Stimulated activated CD8-positive, alpha-beta memory T cell treated with anti-CD3 and anti-CD28 coated beads, Interleukin-4, amount 100 ng/mL, for 24 hours (primary cell): ENCODE measurements around the gene DNAJC9.

ENCODE experiments used
- DNase-seq: peaks from one replicate; pipeline ENCODE4 v3.0.0-alpha.2; 2020; ENCODE audit warnings: low read depth

Gene DNAJC9

GRCh38 chr10:73238990-73239566 lies 8.0 kb downstream of the DNAJC9 start:
- DNase-seq = no peak

- DNase-seq = no peak
These were observed 12.4 kb downstream of the DNAJC9 start for GRCh38 chr10:73234695-73235094.

- no peak for DNase-seq
These were observed 13.2 kb downstream of the DNAJC9 start for GRCh38 chr10:73233883-73234282.

GRCh38 chr10:73232887-73233286 lies 14.2 kb downstream of the DNAJC9 start:
- no peak for DNase-seq

GRCh38 chr10:73229567-73229966 lies 17.5 kb downstream of the DNAJC9 start:
- no peak for DNase-seq

GRCh38 chr10:73228247-73228646 lies 18.8 kb downstream of the DNAJC9 start:
- DNase-seq = no peak

- no peak for DNase-seq
These were observed 20.4 kb downstream of the DNAJC9 start for GRCh38 chr10:73226663-73227062.

- no peak for DNase-seq
These were observed 21.5 kb downstream of the DNAJC9 start for GRCh38 chr10:73225518-73225917.

GRCh38 chr10:73220989-73221388 lies 26.1 kb downstream of the DNAJC9 start:
- DNase-seq = no peak

- DNase-seq = no peak
These were observed 27.7 kb downstream of the DNAJC9 start for GRCh38 chr10:73219384-73219783.

- DNase-seq = no peak
These were observed 28.4 kb downstream of the DNAJC9 start for GRCh38 chr10:73218431-73219191.

- no peak for DNase-seq
These were observed 29.4 kb downstream of the DNAJC9 start for GRCh38 chr10:73217628-73218027.

- no peak for DNase-seq
These were observed 31.3 kb downstream of the DNAJC9 start for GRCh38 chr10:73215749-73216148.

- no peak for DNase-seq
These were observed 35.8 kb downstream of the DNAJC9 start for GRCh38 chr10:73211106-73211811.

GRCh38 chr10:73210395-73211105 lies 36.5 kb downstream of the DNAJC9 start:
- DNase-seq = no peak

GRCh38 chr10:73209705-73210104 lies 37.4 kb downstream of the DNAJC9 start:
- no peak for DNase-seq

- no peak for DNase-seq
These were observed 39.2 kb downstream of the DNAJC9 start for GRCh38 chr10:73207883-73208282.

- DNase-seq = no peak
These were observed 40.7 kb downstream of the DNAJC9 start for GRCh38 chr10:73206385-73206784.

GRCh38 chr10:73205890-73206289 lies 41.2 kb downstream of the DNAJC9 start:
- DNase-seq = no peak

- DNase-seq = no peak
These were observed 42.0 kb downstream of the DNAJC9 start for GRCh38 chr10:73205081-73205480.
